GM19351 (cell line): ENCODE measurements around the gene CGB3.

Experiments used
- ATAC-seq: cut with Tn5 transposase; IDR thresholded peaks from one replicate; pipeline ENCODE4 v1.9.1; 2021; ENCODE audit warnings: mild to moderate bottlenecking, moderate library complexity; ENCODE audit not compliant: unreplicated experiment

CGB3 gene

DNA sequence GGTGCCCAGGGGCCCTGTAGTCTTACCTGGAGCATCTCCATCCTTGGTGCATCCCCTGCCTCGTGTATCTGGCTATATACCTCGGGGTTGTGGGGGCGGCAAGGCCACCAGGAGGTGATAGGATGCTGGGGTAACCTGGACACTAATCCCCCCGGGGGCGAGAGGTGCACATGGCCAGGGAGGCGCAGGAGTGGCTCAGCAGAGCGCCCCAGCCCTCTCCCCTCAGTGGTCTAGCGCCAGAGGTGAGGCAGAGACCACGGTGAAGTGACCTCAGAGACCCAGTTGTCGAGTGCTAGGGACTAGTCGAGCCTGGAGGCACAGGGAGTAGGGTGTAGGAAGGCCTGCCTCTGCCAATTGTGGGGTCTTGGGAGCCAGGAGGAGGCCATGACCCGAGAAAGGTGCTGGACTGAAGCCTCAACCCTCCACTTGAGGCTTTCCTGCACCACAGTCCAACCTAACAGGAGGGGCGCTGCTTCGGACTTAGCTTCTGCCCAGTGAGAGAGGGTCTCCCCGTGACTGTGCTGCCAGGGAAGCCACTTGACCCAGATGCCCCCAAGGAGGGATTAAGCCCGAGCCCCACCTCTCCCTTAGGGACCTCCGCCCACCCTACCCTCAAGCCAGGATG, 7.0 kb downstream of the CGB3 start, which contains the start of gene LHB:
TSS of gene LHB (minus strand) at position 51 of the 625 bp plus-strand sequence. CDS start at position 41, 10 bp downstream.
- no peak for ATAC-seq

DNA sequence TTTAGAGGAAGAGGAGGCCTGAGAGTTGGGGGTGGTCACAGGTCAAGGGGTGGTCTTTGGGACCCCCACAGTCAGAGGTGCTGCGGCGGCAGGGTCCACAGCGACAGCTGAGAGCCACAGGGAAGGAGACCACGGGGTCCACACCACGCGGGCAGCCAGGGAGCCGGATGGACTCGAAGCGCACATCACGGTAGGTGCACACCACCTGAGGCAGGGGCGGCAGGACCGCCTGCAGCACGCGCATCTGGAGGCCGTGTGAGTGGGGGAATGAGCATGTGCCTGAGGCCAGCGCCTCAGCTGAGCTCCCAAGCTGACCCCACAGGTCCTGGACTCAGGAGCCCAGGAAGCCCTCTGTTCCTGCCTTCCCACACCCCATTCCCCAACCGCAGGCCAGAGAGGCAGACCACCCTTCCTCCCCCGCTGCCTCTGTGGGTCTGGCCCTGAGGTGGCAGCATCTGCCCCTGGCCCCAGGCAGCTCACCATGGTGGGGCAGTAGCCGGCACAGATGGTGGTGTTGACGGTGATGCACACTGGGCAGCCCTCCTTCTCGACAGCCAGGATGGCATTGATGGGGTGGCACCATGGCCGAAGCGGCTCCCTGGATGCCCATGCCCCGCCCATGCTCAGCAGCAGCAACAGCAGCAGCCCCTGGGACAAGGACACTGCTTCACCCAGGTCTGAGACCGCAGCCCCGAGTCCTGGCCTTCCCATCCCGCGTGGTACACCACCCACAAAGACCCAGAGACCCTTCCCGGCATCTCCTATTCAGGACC, 7.9 kb downstream of the CGB3 start:
- no peak for ATAC-seq

GRCh38 chr19:49014870-49015255, 9.3 kb downstream of the CGB3 start:
- no peak for ATAC-seq

GRCh38 chr19:49014123-49014869, 9.8 kb downstream of the CGB3 start:
- no peak for ATAC-seq

- no peak for ATAC-seq
Observed at GRCh38 chr19:49011194-49011593, 12.9 kb downstream of the CGB3 start.

DNA sequence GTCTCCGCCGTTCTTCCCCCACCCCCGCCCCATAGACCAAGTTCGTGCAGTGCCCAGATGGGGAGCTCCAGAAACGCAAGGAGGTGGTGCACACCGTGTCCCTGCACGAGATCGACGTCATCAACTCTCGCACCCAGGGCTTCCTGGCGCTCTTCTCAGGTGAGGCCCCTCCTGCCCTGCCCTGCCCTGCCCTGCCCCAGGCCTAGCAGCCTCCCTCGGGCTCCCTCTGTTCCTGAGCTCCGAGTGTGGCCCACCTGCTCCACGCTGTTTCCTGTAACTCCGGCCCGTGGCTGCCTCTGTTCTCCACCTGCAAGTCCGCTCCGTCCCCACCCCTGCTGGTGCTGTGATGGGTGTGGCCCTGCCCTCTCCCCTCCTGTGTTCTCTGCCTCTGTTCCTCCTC, 13.7 kb downstream of the CGB3 start:
- ATAC-seq: no peak

- no peak for ATAC-seq
Observed at GRCh38 chr19:49009828-49010227, 14.3 kb downstream of the CGB3 start.

- no peak for ATAC-seq
Observed at GRCh38 chr19:49006905-49007304, 17.2 kb downstream of the CGB3 start.

- ATAC-seq: no peak
Observed at GRCh38 chr19:49004964-49005614, 19.0 kb downstream of the CGB3 start.

- no peak for ATAC-seq
Observed at GRCh38 chr19:49004133-49004532, 20.0 kb downstream of the CGB3 start.

- no peak for ATAC-seq
Observed at GRCh38 chr19:48999481-49000325, 24.4 kb downstream of the CGB3 start.

- no peak for ATAC-seq
Observed at GRCh38 chr19:48997972-48998371, 26.2 kb downstream of the CGB3 start.

- no peak for ATAC-seq
Observed at GRCh38 chr19:48994035-48994386, 30.1 kb downstream of the CGB3 start.

- peak; percentile 88 for ATAC-seq
Observed at GRCh38 chr19:48993175-48994034, 30.7 kb downstream of the CGB3 start, which contains the start of the genes GYS1 and RUVBL2. Gene GYS1, minus strand, starts transcription at chr19:48993309. Its CDS starts 197 bp downstream, at chr19:48993112. Gene RUVBL2, plus strand, starts transcription at chr19:48993887. Its CDS starts 25 bp downstream, at chr19:48993912.

DNA sequence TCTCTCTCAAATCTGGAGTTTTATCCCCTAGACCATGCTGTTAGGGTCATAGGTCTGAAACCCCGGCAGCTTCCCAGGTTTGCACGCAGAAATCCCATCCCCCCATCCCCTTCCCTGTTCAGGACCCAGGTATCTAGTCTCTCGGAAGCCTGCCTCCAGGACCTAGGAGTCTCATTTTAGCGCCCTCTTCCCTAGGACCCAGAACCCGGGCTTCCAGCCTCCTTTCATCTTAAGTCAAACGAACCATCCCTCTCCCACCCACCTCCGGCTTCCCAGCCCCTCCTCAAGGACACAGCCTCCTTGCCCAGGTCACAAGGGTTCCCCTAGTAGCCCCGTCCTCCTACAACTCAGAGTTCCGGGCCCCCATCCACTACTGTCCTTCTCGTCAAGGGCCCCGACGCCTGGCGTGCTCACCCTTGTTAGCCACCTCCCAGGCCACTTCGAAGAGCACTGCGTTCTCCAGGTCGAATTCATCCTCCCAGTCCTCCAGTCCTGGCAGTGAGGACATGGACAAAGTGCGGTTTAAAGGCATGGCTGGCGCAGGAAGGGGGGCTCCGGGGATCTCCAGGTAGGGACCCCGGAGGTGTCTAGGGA, 31.5 kb downstream of the CGB3 start:
- no peak for ATAC-seq

- ATAC-seq: no peak
Observed at GRCh38 chr19:48991873-48992580, 32.1 kb downstream of the CGB3 start.

GRCh38 chr19:48991011-48991609, 33.0 kb downstream of the CGB3 start:
- ATAC-seq: no peak

- ATAC-seq: no peak
Observed at GRCh38 chr19:48990400-48990799, 33.7 kb downstream of the CGB3 start.
